OCI-LY3 (cell line): Measurements from ENCODE around the gene HNRNPD.

ENCODE experiments used
- CTCF ChIP-seq: fragments of 200-600, 300-600 bp; sonication (generic); IDR thresholded peaks from 2 replicates; pipeline ENCODE4 v1.5.1; 2014; ENCODE audit warnings: antibody characterized with exemption, low read length, low read depth
- EZH2phosphoT487 ChIP-seq: fragments of 200-600 bp; shearing (Covaris generic); IDR thresholded peaks from 2 replicates; pipeline ENCODE4 v1.6.1; 2018; ENCODE audit warnings: antibody characterized with exemption, mixed run types, low read depth

- TF ChIP-seq EZH2phosphoT487 = no peak
- TF ChIP-seq CTCF = no peak
Measured at GRCh38 chr4:82363896-82364487, 9.8 kb downstream of the HNRNPD start.
